ENCODE results near the gene DEPDC4.
A peak's percentile ranks its signal among the peaks of the same experiment; 100 is the strongest.
"Not testable (repeated sequence)": the region's sequence is repeated elsewhere in the genome, so short reads cannot be mapped to it uniquely, and the experiment has no call there.

DEPDC4 gene

GRCh38 chr12:100258127-100258526, 8.8 kb downstream of the DEPDC4 start:
- no peak for DNase-seq

GRCh38 chr12:100254876-100255275, 12.0 kb downstream of the DEPDC4 start:
- no peak for DNase-seq

GRCh38 chr12:100253437-100253836, 13.4 kb downstream of the DEPDC4 start:
- DNase-seq, result no peak

- DNase-seq, result no peak
Measured at GRCh38 chr12:100251917-100252316, 15.0 kb downstream of the DEPDC4 start.

- no peak for DNase-seq
Measured at GRCh38 chr12:100249941-100250340, 16.9 kb downstream of the DEPDC4 start.

GRCh38 chr12:100248886-100249285, 18.0 kb downstream of the DEPDC4 start:
- no peak for DNase-seq

- no peak for DNase-seq
Measured at GRCh38 chr12:100247765-100248164, 19.1 kb downstream of the DEPDC4 start.

- no peak for DNase-seq
Measured at GRCh38 chr12:100243137-100243536, 23.7 kb downstream of the DEPDC4 start.

- DNase-seq, result no peak
Measured at GRCh38 chr12:100239589-100239988, 27.3 kb downstream of the DEPDC4 start.

- no peak for DNase-seq
Measured at GRCh38 chr12:100238801-100239200, 28.1 kb downstream of the DEPDC4 start.

GRCh38 chr12:100234591-100235304, 32.1 kb downstream of the DEPDC4 start:
- peak; percentile 12 for DNase-seq

- no peak for DNase-seq
Measured at GRCh38 chr12:100234166-100234565, 32.7 kb downstream of the DEPDC4 start.

- DNase-seq, result not testable (repeated sequence)
Measured at GRCh38 chr12:100231873-100232272, 35.0 kb downstream of the DEPDC4 start.

GRCh38 chr12:100229876-100230275, 37.0 kb downstream of the DEPDC4 start:
- DNase-seq, result no peak

- no peak for DNase-seq
Measured at GRCh38 chr12:100229036-100229635, 37.7 kb downstream of the DEPDC4 start.

GRCh38 chr12:100225491-100225890, 41.4 kb downstream of the DEPDC4 start:
- no peak for DNase-seq

- not testable (repeated sequence) for DNase-seq
Measured at GRCh38 chr12:100222173-100222572, 44.7 kb downstream of the DEPDC4 start.

GRCh38 chr12:100221523-100221922, 45.4 kb downstream of the DEPDC4 start:
- no peak for DNase-seq

- DNase-seq, result no peak
Measured at GRCh38 chr12:100219328-100220109, 47.4 kb downstream of the DEPDC4 start.

GRCh38 chr12:100216337-100216736, 50.5 kb downstream of the DEPDC4 start:
- no peak for DNase-seq

GRCh38 chr12:100215209-100215608, 51.7 kb downstream of the DEPDC4 start:
- no peak for DNase-seq

GRCh38 chr12:100214518-100214917, 52.4 kb downstream of the DEPDC4 start:
- DNase-seq, result no peak

- no peak for DNase-seq
Measured at GRCh38 chr12:100213016-100213891, 53.6 kb downstream of the DEPDC4 start.

Data from activated CD4-positive, alpha-beta T cell treated with anti-CD3 and anti-CD28 coated beads, Interleukin-10, Interleukin-2, amounts not matched to agents 100 ng/mL and 50 ng/mL, durations not matched to agents 16 hours and 8 hours (primary cell).